ENCODE measurements around the gene CASZ1.

The CASZ1 gene

DNA sequence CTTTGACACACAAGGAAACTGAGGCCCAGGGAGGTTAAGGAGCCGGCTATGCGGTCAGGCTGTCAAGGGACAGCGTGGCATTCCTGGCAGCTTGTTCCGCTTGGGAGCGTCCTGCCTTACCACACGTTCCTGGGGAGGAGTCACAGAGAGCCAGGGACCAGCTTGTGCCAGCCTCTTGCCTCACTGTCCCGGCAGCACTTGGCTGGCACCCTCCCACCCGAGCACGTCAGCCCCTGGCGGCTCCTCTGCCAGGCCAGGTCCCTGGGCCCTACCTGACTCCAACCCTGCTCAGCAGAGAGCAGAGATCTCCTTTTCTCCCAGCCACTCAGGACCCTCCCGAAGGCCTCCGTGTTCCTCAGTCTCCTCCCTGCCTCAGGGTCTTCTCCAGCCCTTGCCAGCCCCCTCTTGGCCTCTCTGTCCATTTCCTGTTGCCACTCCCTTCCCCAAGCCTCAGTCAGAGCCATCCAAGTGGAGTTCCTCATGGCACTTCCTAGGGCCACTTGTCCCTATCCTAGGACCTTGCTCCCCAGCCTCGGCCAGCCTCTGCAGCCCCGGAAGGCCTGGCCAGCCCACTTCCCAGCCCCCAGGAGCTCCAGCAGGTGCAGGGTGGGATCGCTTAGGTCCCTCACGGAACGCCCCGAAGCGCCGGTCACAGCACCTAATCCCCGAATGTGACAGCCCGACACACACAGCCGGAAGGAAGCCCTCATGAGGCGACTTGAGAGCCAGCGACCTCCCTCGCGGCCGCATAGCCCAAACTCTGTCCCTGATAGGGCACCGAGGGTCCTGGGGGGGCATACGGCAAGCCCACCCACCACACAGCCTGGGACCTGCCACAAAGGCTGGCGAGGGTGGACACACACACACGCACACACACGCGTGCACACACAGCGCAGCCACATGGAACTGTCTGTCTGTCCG, 130.3 kb downstream of the CASZ1 start:
- TF ChIP-seq TAF1 (IDR thresholded peaks at IDR 0.05; ENCODE audit: borderline replicate concordance, low read depth, low read length): no peak
- no peak for TF ChIP-seq POLR2AphosphoS5 (IDR thresholded peaks at IDR 0.05; ENCODE audit: low read depth, low read length)
- TF ChIP-seq POLR2A (IDR thresholded peaks at IDR 0.05; ENCODE audit: low read depth, low read length): no peak
- FAIRE-seq (no peak), DNase-seq (ENCODE audit: insufficient read length) (no peak)

DNA sequence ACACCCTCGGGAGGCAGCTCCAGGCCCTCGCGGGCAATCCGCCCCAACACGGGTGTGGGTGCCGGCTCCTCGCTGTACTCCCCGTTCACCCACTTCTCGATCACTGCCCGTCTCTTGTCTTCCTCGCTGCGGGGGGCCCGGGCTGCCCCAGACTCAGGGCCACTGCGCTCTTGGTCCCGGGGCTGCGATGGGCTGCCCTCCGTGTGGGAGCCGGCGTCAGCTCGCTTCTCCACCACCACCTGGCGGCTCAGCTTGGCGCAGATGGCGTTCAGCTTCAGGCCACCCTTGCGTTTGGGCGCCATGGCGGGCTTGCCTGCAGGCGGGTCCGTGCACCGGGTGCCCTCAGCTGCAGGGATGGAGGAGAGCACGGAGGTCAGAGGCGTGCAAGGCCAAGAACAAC, 131.2 kb downstream of the CASZ1 start:
- no peak for FAIRE-seq
- DNase-seq (ENCODE audit: insufficient read length): no peak
- TF ChIP-seq POLR2AphosphoS5 (IDR thresholded peaks at IDR 0.05; ENCODE audit: low read depth, low read length) (no peak), TAF1 (IDR thresholded peaks at IDR 0.05; ENCODE audit: borderline replicate concordance, low read depth, low read length) (no peak), POLR2A (IDR thresholded peaks at IDR 0.05; ENCODE audit: low read depth, low read length) (no peak)

DNA sequence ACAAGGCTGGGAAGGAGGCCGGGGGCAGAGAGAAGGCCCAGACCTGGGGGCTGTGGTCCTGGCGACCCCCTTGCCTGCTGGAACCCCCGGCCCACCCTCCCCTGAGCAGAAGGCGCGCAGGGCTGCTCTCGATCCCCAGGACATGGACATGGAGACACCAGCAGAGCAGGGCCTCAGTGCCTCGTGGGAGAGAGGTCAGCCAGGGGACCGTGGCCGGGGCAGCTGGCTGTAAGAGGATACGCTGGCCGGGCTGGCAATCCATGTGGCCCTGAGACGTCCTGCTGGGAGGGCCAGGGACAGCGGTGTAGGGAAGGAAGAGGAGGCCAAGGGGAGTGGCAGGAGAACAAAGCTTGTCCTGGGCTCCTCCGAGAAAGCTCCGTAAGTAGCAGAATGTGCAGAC, 132.2 kb downstream of the CASZ1 start:
- no peak for FAIRE-seq
- TF ChIP-seq POLR2AphosphoS5 (IDR thresholded peaks at IDR 0.05; ENCODE audit: low read depth, low read length) (no peak), POLR2A (IDR thresholded peaks at IDR 0.05; ENCODE audit: low read depth, low read length) (no peak), TAF1 (IDR thresholded peaks at IDR 0.05; ENCODE audit: borderline replicate concordance, low read depth, low read length) (no peak)
- DNase-seq (ENCODE audit: insufficient read length): no peak

DNA sequence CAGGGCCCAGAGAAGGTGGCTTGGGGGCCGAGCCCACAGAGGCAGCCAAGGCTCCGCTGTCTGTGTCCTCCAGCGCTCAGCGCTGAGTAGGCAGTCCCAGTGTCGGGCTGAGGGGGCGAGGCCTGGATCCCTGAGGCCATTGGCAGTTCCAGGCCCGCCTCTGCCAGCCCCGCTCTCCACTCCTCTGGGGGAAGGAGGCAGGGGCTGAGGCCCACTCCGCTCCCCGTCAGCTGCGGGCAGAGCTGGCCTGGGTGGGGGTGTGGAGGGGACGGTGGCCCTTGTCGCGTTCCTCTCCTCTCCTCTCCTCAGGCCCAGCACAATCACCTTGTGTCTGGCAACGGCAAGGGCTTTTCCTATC, 132.8 kb downstream of the CASZ1 start:
- DNase-seq (ENCODE audit: insufficient read length): no peak
- FAIRE-seq: no peak
- TF ChIP-seq POLR2A (IDR thresholded peaks at IDR 0.05; ENCODE audit: low read depth, low read length): no peak
- TF ChIP-seq POLR2AphosphoS5 (IDR thresholded peaks at IDR 0.05; ENCODE audit: low read depth, low read length): no peak
- TF ChIP-seq TAF1 (IDR thresholded peaks at IDR 0.05; ENCODE audit: borderline replicate concordance, low read depth, low read length): no peak

DNA sequence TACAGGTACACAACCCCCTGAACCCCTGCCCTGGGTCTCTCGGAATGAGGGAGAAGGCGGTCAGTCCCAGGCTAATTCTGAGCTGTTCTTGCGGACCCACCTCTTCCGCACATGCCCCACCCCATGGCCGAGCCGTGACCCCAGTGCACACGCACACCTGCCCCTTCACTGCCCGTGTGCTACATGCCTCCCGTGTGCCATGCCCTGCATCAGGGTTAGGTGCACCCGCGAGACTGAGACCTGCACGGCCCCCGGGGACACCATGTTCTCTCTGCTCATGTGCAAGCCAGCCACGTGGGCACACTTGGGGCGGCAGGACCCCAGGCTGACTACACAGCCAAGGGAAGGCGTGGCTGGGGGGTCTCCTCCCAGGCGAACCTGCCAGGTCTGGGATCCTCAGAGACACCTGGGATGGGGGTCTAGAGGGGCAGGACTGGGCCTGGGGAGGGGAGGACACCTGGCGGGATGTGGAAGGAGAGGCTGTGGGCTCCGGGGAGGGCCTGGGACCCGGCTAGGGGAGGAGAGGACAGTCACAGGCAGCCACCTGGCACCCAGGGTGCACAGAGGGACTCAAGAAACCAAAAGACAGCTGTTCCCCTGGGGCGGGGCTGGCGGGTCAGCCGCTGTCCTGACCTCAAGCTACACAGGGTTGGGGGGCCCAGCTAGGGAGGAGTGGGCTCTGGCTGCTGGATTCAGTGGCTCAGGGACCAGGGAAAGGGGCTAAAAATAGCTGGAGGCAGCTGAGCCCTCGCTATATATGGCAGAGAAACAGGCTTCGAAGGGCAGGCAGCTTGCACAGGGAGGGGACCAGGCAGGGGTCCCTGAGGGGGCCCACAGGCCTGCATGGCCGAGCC, 133.4 kb downstream of the CASZ1 start:
- FAIRE-seq (no peak), DNase-seq (ENCODE audit: insufficient read length) (no peak)
- TF ChIP-seq TAF1 (IDR thresholded peaks at IDR 0.05; ENCODE audit: borderline replicate concordance, low read depth, low read length): no peak
- no peak for TF ChIP-seq POLR2AphosphoS5 (IDR thresholded peaks at IDR 0.05; ENCODE audit: low read depth, low read length)
- TF ChIP-seq POLR2A (IDR thresholded peaks at IDR 0.05; ENCODE audit: low read depth, low read length): no peak

DNA sequence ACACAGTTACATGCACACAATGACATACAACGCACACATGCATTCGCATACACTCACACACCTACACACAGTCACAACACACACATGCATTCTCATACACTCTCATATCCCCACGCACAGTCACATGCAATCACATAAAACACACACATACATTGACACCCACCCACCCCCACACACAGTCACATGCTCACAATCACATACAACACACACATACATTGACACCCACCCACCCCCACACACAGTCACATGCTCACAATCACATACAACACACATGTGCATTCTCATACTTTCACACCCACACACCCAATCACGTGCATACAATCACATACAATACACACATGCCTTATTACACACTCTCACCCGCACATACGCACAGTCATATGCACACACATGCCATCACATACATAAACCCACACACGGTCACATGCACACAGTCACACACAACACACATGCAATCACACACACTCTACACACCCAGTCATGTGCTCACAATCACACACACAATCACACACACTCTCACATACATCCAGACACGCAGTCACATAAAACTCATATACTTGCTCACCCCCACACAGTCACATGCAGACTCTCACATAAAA, 134.3 kb downstream of the CASZ1 start:
- DNase-seq (ENCODE audit: insufficient read length) (no peak), FAIRE-seq (peak; percentile 60)
- no peak for TF ChIP-seq POLR2AphosphoS5 (IDR thresholded peaks at IDR 0.05; ENCODE audit: low read depth, low read length)
- TF ChIP-seq TAF1 (IDR thresholded peaks at IDR 0.05; ENCODE audit: borderline replicate concordance, low read depth, low read length): no peak
- no peak for TF ChIP-seq POLR2A (IDR thresholded peaks at IDR 0.05; ENCODE audit: low read depth, low read length)

DNA sequence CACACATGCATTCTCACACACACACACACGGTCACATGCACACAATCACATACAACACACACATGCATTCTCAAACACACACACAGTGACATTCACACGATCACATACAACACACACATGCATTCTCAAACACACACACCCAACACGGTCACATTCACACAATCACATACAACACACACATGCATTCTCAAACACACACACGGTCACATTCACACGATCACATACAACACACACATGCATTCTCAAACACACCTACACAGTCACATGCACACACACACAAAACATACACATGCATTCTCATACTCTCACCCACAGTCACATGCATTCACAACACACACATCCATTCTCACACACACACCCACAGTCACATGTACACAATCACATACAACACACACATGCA, 135.0 kb downstream of the CASZ1 start:
- no peak for DNase-seq (ENCODE audit: insufficient read length)
- no peak for TF ChIP-seq TAF1 (IDR thresholded peaks at IDR 0.05; ENCODE audit: borderline replicate concordance, low read depth, low read length)
- no peak for TF ChIP-seq POLR2A (IDR thresholded peaks at IDR 0.05; ENCODE audit: low read depth, low read length)
- TF ChIP-seq POLR2AphosphoS5 (IDR thresholded peaks at IDR 0.05; ENCODE audit: low read depth, low read length): no peak
- FAIRE-seq: peak; percentile 33

DNA sequence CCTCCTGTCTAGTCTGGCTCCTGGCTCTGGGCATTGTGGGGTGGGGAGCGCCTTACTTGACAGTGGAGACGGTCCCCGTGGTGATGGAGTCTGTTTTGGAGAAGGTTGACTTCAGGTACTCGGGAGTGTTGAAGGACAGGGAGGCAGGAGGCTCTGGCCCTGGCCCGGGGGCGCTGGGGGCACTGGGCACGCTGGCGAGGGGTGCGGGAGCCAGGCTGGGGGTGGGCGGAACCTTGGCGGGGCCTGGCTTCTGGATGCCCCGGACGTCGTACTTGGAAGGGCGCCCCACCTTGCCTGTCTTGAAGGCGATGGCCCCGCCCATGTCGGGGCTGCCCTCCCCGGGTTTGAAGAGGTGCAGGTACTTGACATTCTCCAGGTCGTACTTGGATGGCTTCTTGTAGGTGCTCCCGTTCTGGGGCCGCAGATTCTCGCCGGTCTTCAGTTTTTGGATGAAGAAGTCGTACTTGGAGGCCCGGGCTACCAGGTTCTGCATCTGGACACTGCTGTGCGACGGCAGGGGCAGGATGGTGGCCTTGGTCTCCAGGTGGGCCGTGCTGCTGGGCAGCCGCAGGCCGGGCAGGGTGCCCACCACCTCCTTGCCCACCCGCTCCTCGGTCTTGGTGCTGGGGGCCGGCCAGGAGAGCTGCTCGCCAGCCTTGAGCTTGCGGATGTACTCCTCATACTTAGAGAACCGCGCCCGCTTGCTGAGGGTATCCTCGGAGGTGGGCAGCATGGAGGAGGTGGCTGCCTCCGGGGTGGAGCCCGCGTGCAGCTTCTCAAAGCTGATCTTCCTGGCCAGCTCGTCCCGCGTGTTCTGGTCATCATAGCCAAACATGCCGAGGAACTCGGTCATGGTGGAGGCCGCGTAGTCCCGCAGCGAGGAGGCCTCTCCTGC, 136.6 kb downstream of the CASZ1 start:
- no peak for TF ChIP-seq TAF1 (IDR thresholded peaks at IDR 0.05; ENCODE audit: borderline replicate concordance, low read depth, low read length)
- TF ChIP-seq POLR2A (IDR thresholded peaks at IDR 0.05; ENCODE audit: low read depth, low read length): no peak
- TF ChIP-seq POLR2AphosphoS5 (IDR thresholded peaks at IDR 0.05; ENCODE audit: low read depth, low read length): no peak
- FAIRE-seq: no peak
- no peak for DNase-seq (ENCODE audit: insufficient read length)

DNA sequence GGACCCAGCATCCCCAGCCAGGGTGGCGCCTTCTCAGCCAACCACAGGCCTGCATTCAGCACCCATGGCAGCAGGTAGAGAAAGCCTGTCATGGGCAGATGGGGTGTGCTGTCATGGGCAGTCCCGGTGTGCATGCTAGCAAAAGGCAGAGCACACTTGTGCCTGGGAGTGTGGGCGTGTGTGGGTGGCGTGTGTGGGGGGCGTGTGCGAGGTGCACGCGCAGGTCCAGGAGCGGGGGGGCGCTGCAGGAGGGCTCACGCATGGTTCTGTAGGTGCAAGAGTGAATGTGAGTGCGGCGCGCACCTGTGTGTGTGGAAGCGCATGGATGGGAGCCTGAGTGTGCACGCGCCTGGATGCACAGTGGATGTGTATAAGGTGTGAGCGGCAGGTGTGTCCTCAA, 137.2 kb downstream of the CASZ1 start:
- TF ChIP-seq POLR2A (IDR thresholded peaks at IDR 0.05; ENCODE audit: low read depth, low read length) (no peak), POLR2AphosphoS5 (IDR thresholded peaks at IDR 0.05; ENCODE audit: low read depth, low read length) (no peak), TAF1 (IDR thresholded peaks at IDR 0.05; ENCODE audit: borderline replicate concordance, low read depth, low read length) (no peak)
- DNase-seq (ENCODE audit: insufficient read length) (no peak), FAIRE-seq (no peak)

DNA sequence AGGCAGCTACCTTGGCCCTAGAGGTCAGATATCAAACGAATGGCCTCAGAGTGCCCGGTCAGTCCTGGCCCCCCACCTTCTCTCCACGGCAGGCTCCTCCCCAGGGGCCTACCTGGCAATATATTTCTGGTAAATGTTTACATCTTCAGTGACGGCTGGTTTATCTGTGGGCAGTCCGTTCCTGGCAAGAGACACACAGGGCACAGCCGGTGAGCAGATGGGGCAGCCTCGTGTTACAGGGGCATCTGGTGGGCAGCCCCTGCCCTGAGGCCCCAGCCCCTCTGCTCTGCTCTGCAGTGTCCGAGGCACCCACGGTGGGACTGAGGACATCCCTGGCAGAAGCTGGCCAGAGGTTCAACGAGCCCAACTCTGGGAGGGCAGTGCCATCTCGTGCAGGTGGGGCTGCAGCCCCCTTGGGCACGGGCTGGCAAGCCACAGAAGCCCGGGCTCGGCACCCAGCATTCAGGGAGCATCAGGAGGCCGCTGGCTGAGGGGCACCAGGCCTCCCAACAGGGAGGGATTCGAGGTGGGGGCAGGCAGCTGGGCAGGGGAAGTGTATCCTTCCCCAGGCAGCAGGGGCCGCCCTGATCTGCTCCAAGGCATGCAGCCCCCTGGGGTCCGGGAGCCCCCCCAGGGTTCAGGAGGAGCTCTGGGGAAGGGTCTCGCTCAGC, 137.9 kb downstream of the CASZ1 start:
- no peak for FAIRE-seq
- TF ChIP-seq POLR2AphosphoS5 (IDR thresholded peaks at IDR 0.05; ENCODE audit: low read depth, low read length) (no peak), TAF1 (IDR thresholded peaks at IDR 0.05; ENCODE audit: borderline replicate concordance, low read depth, low read length) (no peak), POLR2A (IDR thresholded peaks at IDR 0.05; ENCODE audit: low read depth, low read length) (no peak)
- no peak for DNase-seq (ENCODE audit: insufficient read length)

Measured in GM12892 (cell line).